ENCODE data around the gene LSM8.
A peak's percentile ranks its signal among the peaks of the same experiment; 100 is the strongest.

Gene LSM8

DNA sequence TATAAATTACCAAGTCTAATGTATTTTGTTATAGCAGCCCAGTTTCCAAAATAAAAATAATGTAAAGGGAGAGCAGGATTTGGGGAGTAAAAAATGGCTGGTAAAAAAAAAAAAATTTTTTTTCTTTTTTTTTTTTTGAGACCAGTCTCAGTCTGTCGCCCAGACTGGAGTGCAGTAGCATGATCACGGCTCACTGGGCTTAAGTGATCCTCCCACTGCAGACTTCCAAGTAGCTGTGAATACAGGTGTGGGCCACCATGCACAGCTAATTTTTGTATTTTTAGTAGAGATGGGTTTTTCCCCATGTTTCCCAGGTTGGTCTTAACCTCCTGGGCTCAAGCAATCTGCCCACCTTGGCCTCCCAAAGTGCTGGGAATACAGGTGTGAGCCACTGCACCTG, 4.8 kb upstream of the LSM8 start:
- Histone ChIP-seq H3K36me3 (ENCODE audit: control insufficient read depth, insufficient read depth, low read length) (no peaks in the 10 kb centered on the region), H3K4me1 (ENCODE audit: control insufficient read depth, insufficient read depth, low read length) (peaks cover 3% of the 10 kb centered on the region)

DNA sequence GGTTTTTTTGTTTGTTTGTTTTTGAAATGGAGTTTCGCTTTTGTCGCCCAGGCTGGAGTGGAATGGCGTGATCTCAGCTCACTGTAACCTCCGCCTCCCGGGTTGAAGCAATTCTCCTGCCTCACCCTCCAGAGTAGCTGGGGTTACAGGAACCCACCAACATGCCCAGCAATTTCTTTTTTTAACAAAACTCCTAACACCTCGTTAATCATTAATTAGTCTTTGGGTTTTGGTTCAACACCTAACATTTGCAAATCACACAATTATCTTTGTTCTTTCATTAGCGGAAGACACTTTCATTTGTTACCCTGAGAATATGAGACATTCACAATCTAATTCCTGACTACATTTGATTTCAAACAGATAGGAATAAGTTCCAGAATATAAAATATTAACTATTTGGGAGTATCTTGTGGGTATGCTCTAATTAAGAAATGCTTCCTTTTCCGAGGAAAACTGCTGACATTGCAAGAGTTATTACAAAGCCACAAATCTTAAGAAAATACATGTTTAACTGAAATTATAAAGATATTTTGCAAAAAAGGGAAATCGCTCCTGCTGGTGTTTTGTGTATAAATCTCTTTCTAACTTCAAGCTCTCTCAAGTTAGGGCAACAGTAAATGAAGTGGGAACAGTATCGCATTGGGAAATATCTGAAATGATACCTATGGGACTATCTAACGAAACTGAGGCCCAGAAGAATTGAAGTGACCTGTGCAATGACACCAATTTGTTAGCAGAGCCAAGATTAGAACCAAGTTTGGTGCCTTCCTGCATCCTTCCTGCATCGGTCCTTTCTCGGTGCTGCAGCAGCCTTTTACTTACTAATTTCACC, 1.2 kb upstream of the LSM8 start:
- Histone ChIP-seq H3K27me3 (ENCODE audit: control insufficient read depth, insufficient read depth, low read length) (no peaks in the 10 kb centered on the region), H3K9ac (ENCODE audit: low read length) (peak overlapping the region; percentile 97), H3K27ac (ENCODE audit: low read depth, low read length) (peak overlapping the region; percentile 94), H3K4me1 (ENCODE audit: control insufficient read depth, insufficient read depth, low read length) (peaks cover 3% of the 10 kb centered on the region), H3K4me3 (ENCODE audit: low read length) (peak overlapping the region; percentile 98), H3K36me3 (ENCODE audit: control insufficient read depth, insufficient read depth, low read length) (no peaks in the 10 kb centered on the region)

More for the DNA sequence above, 4.8 kb upstream of the LSM8 start:
- H3K27me3 ChIP-seq (ENCODE audit: control insufficient read depth, insufficient read depth, low read length) = no peaks in the 10 kb centered on the region
- no peak overlapping the region for H3K27ac ChIP-seq (ENCODE audit: low read depth, low read length)
- no peak overlapping the region for H3K4me3 ChIP-seq (ENCODE audit: low read length)
- no peak overlapping the region for H3K9ac ChIP-seq (ENCODE audit: low read length)

DNA sequence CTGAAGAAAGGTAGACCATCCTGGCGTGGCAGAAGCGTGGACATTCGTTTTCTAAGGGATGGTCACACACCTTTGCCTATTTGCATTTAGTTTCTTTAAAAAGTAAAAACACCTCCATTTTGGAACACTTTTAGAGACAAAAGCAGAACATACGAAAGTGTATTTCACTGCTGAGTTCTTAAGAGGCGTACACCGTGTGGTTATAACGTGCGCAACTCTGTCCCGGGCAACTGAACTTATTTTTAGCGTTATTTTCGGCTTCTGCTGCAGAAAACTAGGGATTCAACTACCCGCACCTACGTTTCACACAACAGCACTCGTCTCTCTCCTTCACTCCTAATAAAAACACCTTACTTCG, 557 bp upstream of the LSM8 start:
- Histone ChIP-seq H3K27ac (ENCODE audit: low read depth, low read length) (peak overlapping the region; percentile 94), H3K4me1 (ENCODE audit: control insufficient read depth, insufficient read depth, low read length) (peaks cover 3% of the 10 kb centered on the region), H3K4me3 (ENCODE audit: low read length) (peak overlapping the region; percentile 98), H3K9ac (ENCODE audit: low read length) (peak overlapping the region; percentile 97), H3K36me3 (ENCODE audit: control insufficient read depth, insufficient read depth, low read length) (no peaks in the 10 kb centered on the region), H3K27me3 (ENCODE audit: control insufficient read depth, insufficient read depth, low read length) (no peaks in the 10 kb centered on the region)

DNA sequence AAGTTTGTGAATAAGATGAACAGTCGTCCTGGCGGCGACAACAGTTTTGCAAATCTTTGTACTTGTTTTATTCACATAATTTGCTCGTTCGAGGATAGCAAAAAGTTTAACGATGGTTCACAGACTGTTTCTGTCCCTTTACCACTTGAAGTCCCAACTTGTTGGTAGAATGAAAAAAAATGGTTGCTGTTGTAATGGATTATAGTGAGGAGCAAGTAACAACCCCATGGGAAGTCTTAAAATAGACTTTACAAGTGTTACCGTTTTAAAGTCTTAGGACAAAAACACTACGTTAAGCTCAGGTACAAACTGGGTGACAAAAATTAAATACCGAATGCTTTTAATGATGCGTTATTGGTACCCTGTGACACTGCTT, 589 bp downstream of the LSM8 start:
- H3K4me3 ChIP-seq (ENCODE audit: low read length) = peak overlapping the region; percentile 83
- no peaks in the 10 kb centered on the region for H3K36me3 ChIP-seq (ENCODE audit: control insufficient read depth, insufficient read depth, low read length)
- H3K9ac ChIP-seq (ENCODE audit: low read length) = peak overlapping the region; percentile 61
- H3K27ac ChIP-seq (ENCODE audit: low read depth, low read length) = peak overlapping the region; percentile 94
- peaks cover 3% of the 10 kb centered on the region for H3K4me1 ChIP-seq (ENCODE audit: control insufficient read depth, insufficient read depth, low read length)
- no peaks in the 10 kb centered on the region for H3K27me3 ChIP-seq (ENCODE audit: control insufficient read depth, insufficient read depth, low read length)

DNA sequence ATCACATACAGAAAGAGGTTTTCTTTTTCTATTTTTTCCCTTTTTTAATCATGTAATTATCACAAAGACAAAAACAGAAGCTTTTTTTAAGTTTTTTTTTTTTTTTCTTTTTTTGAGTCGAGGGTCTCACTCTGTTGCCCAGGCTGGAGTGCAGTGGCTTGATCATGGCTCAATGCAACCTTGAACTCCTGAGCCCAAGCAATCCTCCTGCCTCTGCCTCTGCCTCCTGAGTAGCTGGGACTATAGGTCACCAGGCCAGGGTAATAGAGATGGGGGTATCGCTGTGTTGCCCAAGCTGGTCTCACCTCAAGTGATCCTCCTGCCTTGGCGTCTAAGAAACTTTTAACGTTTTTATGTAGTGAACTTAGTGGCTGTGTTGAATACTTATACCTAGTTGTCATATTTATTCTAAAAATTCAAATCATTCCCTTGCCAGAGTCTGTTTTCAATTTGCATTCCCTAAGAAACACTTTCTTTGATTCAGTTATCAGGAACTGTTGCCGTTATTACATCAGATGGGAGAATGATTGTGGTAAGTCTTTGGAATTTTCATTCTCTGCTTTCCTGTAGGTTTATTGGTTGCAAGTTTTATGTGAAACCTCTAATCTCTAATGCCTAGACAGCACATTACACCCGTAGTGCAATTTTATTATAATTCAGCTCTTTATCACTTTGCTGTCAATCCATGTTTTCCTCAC, 1.3 kb downstream of the LSM8 start:
- H3K27ac ChIP-seq (ENCODE audit: low read depth, low read length) = no peak overlapping the region
- no peak overlapping the region for H3K9ac ChIP-seq (ENCODE audit: low read length)
- H3K4me3 ChIP-seq (ENCODE audit: low read length) = peak overlapping the region; percentile 14

DNA sequence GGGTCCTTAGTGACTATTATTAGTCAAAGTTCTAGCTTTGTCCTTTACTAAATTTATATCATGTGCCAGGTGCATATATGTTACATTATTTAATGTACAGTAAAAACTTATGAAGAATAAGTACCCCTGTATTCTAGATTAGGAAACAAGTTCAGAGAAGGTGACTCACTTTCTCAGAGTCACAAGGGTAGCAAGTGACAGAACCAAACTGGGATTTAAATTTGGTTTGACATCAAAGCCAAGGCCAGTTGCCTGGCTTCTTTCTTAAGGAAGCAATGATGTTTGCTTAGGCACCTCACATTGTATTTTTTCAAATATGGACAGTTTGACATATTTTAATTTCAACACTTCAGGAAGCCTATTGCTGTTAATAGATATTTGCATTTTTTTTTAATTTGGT, 2.5 kb downstream of the LSM8 start:
- Histone ChIP-seq H3K4me3 (ENCODE audit: low read length) (no peak overlapping the region), H3K36me3 (ENCODE audit: control insufficient read depth, insufficient read depth, low read length) (no peaks in the 10 kb centered on the region), H3K4me1 (ENCODE audit: control insufficient read depth, insufficient read depth, low read length) (peaks cover 3% of the 10 kb centered on the region), H3K27ac (ENCODE audit: low read depth, low read length) (no peak overlapping the region), H3K27me3 (ENCODE audit: control insufficient read depth, insufficient read depth, low read length) (no peaks in the 10 kb centered on the region), H3K9ac (ENCODE audit: low read length) (no peak overlapping the region)

More for the DNA sequence above, 1.3 kb downstream of the LSM8 start:
- Histone ChIP-seq H3K4me1 (ENCODE audit: control insufficient read depth, insufficient read depth, low read length) (peaks cover 3% of the 10 kb centered on the region), H3K36me3 (ENCODE audit: control insufficient read depth, insufficient read depth, low read length) (no peaks in the 10 kb centered on the region), H3K27me3 (ENCODE audit: control insufficient read depth, insufficient read depth, low read length) (no peaks in the 10 kb centered on the region)

DNA sequence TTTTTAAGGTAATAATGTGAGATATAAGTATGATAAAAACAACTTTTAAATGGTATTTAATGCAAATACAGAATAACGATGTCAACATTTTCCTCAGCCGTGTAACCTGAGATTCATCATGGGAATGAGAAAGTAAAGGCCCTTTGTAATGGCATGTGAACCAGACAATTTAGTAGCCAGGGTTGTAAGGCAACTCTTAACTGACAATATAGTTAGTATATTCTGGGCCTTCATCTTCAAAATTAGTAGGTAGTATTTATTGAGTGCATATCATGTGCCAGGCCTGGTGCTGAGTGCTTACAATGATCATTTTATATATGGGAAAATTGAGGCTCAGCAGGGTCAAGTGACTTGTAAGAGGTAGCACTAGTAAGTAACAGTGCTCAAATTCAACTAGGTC, 10.6 kb downstream of the LSM8 start:
- Histone ChIP-seq H3K4me1 (ENCODE audit: control insufficient read depth, insufficient read depth, low read length) (no peaks in the 10 kb centered on the region), H3K4me3 (ENCODE audit: low read length) (no peak overlapping the region), H3K9ac (ENCODE audit: low read length) (no peak overlapping the region), H3K27me3 (ENCODE audit: control insufficient read depth, insufficient read depth, low read length) (no peaks in the 10 kb centered on the region), H3K36me3 (ENCODE audit: control insufficient read depth, insufficient read depth, low read length) (no peaks in the 10 kb centered on the region), H3K27ac (ENCODE audit: low read depth, low read length) (no peak overlapping the region)

DNA sequence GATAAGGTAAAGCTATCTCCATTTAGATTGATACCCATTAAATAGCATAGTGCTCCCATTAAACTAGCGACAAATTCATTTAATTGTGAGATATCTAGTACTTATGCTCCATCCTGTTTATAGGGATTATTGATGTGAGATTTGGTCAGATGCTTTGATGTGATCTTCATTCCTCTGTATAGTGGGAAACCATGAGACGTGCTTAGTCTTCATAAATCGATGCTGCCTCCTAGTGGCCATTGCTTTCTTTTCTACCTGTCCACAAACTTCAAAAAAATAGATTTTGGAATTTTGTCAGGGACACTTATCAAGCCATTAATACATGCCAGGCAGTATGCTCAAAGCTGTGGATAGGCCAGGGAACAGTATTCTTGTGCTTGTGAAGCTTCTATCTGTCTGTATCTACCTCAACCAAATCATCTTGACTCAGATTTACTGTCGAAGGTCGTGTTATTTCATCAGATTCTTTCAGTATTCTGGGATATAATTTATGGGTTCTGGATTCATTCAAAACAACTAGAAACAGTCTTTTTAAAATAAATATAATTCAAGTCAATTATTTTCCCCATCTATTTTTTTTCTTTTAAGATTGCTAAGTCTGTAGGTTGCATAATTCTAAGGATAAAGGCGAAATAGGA, 12.0 kb downstream of the LSM8 start:
- Histone ChIP-seq H3K4me1 (ENCODE audit: control insufficient read depth, insufficient read depth, low read length) (no peaks in the 10 kb centered on the region), H3K4me3 (ENCODE audit: low read length) (no peak overlapping the region), H3K36me3 (ENCODE audit: control insufficient read depth, insufficient read depth, low read length) (no peaks in the 10 kb centered on the region), H3K9ac (ENCODE audit: low read length) (no peak overlapping the region), H3K27ac (ENCODE audit: low read depth, low read length) (no peak overlapping the region), H3K27me3 (ENCODE audit: control insufficient read depth, insufficient read depth, low read length) (no peaks in the 10 kb centered on the region)

DNA sequence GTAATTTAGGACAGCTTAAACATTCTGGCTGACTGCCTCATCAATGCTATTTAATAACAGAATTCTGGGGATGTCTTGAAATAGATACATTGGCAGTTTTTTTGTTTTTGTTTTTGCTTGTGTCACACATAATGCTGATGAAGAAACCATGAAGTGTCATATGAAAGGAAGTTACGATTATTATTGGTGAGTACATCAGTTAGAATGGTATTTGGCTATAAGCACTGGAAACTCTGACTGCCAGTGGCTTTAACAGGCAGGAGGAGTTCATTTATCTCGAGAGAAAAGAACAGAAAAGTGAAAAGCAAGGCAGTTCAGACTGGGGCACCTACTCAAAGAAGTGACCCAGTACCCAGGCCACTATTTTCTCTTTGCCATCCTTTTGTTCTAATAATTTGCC, 18.1 kb downstream of the LSM8 start:
- Histone ChIP-seq H3K27me3 (ENCODE audit: control insufficient read depth, insufficient read depth, low read length) (no peaks in the 10 kb centered on the region), H3K4me3 (ENCODE audit: low read length) (no peak overlapping the region), H3K27ac (ENCODE audit: low read depth, low read length) (no peak overlapping the region), H3K9ac (ENCODE audit: low read length) (no peak overlapping the region), H3K4me1 (ENCODE audit: control insufficient read depth, insufficient read depth, low read length) (no peaks in the 10 kb centered on the region), H3K36me3 (ENCODE audit: control insufficient read depth, insufficient read depth, low read length) (no peaks in the 10 kb centered on the region)

DNA sequence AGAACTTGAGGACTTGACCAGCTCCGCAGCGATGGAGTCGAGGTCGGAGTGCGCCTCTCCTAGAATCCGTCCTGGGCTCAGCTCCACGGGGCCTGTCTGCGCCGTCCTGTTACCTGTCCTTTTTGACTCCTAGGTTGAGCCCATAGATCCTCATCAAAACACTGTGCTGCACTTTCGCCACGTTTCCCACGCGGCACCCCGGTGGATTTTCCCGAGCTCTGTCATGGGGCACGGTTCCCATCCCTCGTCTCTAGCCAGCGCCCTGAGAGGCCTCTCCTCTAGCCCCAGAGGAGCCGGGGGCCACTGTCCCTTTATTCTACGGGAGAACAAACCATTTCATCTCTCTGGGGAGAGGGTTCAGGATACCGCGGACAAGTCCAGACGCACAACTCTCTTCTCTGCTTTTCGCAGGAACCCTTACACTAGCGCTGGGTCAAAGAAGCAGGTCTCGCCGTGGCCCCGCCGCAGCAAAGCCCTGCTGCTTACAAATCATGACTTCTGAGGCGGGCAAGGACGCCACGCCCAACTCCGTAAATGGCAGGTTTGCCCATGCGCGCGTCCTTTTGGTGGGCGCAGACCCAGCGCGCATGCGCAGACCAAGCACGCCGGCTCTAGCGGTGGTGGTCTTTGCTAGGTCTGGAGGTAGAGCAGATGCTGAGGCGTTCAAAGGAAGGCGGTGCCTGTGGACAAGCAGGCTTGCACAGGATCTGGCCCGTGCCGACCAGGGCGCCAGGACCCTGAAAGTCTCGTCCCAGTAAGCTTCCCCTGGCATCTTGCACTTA, 30.3 kb downstream of the LSM8 start:
- Histone ChIP-seq H3K4me3 (ENCODE audit: low read length) (peak overlapping the region; percentile 62), H3K36me3 (ENCODE audit: control insufficient read depth, insufficient read depth, low read length) (no peaks in the 10 kb centered on the region), H3K27ac (ENCODE audit: low read depth, low read length) (peak overlapping the region; percentile 70), H3K4me1 (ENCODE audit: control insufficient read depth, insufficient read depth, low read length) (peaks cover 3% of the 10 kb centered on the region), H3K27me3 (ENCODE audit: control insufficient read depth, insufficient read depth, low read length) (no peaks in the 10 kb centered on the region), H3K9ac (ENCODE audit: low read length) (peak overlapping the region; percentile 40)

DNA sequence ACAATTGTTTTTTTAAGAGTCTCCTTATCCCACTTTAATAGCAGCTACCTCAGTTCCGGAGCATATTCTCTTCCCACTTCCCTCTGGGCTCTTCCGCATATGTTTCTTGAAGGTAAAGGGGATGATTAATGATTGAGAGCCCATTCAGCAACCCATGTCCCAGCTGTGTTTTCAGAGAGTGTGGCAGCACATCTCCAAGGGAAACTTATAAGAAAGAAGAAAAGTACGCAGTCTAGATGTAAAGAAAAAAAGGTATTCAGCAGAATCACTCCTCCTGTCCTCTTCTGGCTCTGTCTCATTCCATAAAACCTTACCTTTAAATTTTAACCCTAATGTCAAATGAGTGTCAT, 30.8 kb downstream of the LSM8 start:
- Histone ChIP-seq H3K4me3 (ENCODE audit: low read length) (peak overlapping the region; percentile 62), H3K36me3 (ENCODE audit: control insufficient read depth, insufficient read depth, low read length) (no peaks in the 10 kb centered on the region), H3K27me3 (ENCODE audit: control insufficient read depth, insufficient read depth, low read length) (no peaks in the 10 kb centered on the region), H3K9ac (ENCODE audit: low read length) (no peak overlapping the region), H3K27ac (ENCODE audit: low read depth, low read length) (peak overlapping the region; percentile 70), H3K4me1 (ENCODE audit: control insufficient read depth, insufficient read depth, low read length) (peaks cover 3% of the 10 kb centered on the region)

DNA sequence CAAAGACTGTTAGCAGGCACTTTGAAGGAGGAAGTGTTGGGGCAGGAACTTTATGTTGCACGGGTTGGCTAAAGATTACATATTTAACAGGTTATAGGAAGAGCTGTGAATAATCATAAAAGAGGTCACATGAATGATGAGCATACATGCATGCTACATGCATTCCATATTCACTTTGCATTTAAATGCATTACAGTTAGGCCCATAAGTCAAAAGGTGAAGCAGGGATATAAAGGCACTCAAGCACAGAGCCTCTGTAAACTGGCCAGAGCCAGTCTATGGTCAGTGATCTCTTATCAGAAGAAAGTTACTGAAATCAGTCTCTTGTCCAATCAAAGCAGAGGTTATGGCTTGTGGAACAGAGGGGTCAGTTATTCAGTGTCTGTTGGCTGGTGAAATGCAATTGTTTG, 33.3 kb downstream of the LSM8 start:
- H3K4me1 ChIP-seq (ENCODE audit: control insufficient read depth, insufficient read depth, low read length) = peaks cover 3% of the 10 kb centered on the region
- no peak overlapping the region for H3K27ac ChIP-seq (ENCODE audit: low read depth, low read length)
- H3K9ac ChIP-seq (ENCODE audit: low read length) = no peak overlapping the region
- no peaks in the 10 kb centered on the region for H3K27me3 ChIP-seq (ENCODE audit: control insufficient read depth, insufficient read depth, low read length)
- no peak overlapping the region for H3K4me3 ChIP-seq (ENCODE audit: low read length)
- no peaks in the 10 kb centered on the region for H3K36me3 ChIP-seq (ENCODE audit: control insufficient read depth, insufficient read depth, low read length)

Data from rectal smooth muscle tissue (tissue), 1 donor.